ENCODE data around the gene TMEM63B.

DNA sequence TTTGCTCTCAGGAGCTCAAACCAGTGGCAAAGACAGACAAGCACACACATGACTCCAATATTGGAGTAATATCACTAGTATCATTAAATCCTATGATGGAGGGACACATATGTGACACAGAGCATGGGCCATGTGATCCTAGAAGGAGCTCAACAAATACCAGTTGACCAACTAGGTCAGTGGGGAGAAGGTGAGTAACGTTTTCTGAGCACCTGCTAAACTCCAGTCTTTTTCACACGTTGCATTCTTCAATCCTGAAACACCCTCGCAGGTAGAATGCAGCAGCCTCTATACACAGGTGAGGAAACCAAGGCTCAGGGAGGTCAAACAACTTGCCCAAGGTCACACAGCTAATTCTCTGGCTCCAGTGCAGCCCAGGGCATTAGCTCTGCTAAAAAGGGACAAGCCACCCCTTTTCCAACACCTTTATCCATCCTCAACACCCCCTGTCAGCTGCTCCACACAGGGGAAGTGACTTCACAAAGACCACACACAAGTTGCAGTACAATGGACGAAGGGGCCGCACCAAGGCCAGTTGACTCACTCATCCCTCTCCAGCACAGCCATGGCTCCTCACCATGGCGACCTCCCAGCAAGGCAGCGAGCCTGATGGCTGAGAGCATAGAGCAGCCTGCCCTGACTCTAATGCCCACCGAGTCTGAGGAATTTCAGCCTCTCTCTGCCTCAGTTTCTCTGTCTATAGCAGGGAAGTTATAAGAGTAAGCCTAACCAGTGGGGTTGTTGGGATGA, 35.7 kb downstream of the TMEM63B start:
- TF ChIP-seq, protein P1, sequence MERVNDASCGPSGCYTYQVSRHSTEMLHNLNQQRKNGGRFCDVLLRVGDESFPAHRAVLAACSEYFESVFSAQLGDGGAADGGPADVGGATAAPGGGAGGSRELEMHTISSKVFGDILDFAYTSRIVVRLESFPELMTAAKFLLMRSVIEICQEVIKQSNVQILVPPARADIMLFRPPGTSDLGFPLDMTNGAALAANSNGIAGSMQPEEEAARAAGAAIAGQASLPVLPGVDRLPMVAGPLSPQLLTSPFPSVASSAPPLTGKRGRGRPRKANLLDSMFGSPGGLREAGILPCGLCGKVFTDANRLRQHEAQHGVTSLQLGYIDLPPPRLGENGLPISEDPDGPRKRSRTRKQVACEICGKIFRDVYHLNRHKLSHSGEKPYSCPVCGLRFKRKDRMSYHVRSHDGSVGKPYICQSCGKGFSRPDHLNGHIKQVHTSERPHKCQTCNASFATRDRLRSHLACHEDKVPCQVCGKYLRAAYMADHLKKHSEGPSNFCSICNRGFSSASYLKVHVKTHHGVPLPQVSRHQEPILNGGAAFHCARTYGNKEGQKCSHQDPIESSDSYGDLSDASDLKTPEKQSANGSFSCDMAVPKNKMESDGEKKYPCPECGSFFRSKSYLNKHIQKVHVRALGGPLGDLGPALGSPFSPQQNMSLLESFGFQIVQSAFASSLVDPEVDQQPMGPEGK (CRISPR knock-in tag; IDR thresholded peaks at IDR 0.05; ENCODE audit: borderline replicate concordance): no peak
- TF ChIP-seq ARNTL (CRISPR knock-in tag; IDR thresholded peaks at IDR 0.05; ENCODE audit: borderline replicate concordance, low read depth) (no peak), ZC3H10 (CRISPR knock-in tag; IDR thresholded peaks at IDR 0.05) (no peak), TOX (CRISPR knock-in tag; IDR thresholded peaks at IDR 0.05; ENCODE audit: borderline replicate concordance) (no peak), SNAI2 (CRISPR knock-in tag; IDR thresholded peaks at IDR 0.05) (no peak), GLIS3 (CRISPR knock-in tag; IDR thresholded peaks at IDR 0.05) (no peak), OSR1 (CRISPR knock-in tag; IDR thresholded peaks at IDR 0.05) (no peak), ESRRG (CRISPR knock-in tag; IDR thresholded peaks at IDR 0.05) (no peak), ZNF8 (CRISPR knock-in tag; IDR thresholded peaks at IDR 0.05) (no peak), PPARA (CRISPR knock-in tag; IDR thresholded peaks at IDR 0.05; ENCODE audit: borderline replicate concordance) (no peak), RARB (CRISPR knock-in tag; IDR thresholded peaks at IDR 0.05) (no peak), TCF4 (CRISPR knock-in tag; IDR thresholded peaks at IDR 0.05; ENCODE audit: borderline replicate concordance) (no peak)
- TF ChIP-seq, protein P2, sequence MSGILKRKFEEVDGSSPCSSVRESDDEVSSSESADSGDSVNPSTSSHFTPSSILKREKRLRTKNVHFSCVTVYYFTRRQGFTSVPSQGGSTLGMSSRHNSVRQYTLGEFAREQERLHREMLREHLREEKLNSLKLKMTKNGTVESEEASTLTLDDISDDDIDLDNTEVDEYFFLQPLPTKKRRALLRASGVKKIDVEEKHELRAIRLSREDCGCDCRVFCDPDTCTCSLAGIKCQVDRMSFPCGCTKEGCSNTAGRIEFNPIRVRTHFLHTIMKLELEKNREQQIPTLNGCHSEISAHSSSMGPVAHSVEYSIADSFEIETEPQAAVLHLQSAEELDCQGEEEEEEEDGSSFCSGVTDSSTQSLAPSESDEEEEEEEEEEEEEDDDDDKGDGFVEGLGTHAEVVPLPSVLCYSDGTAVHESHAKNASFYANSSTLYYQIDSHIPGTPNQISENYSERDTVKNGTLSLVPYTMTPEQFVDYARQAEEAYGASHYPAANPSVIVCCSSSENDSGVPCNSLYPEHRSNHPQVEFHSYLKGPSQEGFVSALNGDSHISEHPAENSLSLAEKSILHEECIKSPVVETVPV (CRISPR knock-in tag; IDR thresholded peaks at IDR 0.05): no peak
- TF ChIP-seq, protein P3, sequence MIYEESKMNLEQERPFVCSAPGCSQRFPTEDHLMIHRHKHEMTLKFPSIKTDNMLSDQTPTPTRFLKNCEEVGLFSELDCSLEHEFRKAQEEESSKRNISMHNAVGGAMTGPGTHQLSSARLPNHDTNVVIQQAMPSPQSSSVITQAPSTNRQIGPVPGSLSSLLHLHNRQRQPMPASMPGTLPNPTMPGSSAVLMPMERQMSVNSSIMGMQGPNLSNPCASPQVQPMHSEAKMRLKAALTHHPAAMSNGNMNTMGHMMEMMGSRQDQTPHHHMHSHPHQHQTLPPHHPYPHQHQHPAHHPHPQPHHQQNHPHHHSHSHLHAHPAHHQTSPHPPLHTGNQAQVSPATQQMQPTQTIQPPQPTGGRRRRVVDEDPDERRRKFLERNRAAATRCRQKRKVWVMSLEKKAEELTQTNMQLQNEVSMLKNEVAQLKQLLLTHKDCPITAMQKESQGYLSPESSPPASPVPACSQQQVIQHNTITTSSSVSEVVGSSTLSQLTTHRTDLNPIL (CRISPR knock-in tag; IDR thresholded peaks at IDR 0.05; ENCODE audit: low read depth): no peak

Data from SK-N-SH treated with all-trans-retinoic acid at 6 μM for 48 hours (cell line).